GM12865 (cell line): ENCODE results near the gene MFF.

Experiments
- DNase-seq: peaks from one replicate; pipeline ENCODE4 v3.0.0; 2010; ENCODE audit warnings: low read depth
- H3K4me3 ChIP-seq: 2 replicates; pipeline ENCODE4 v1.5.1; 2011; ENCODE audit warnings: mild to moderate bottlenecking, low read depth, low read length, control low read depth
- TF ChIP-seq, protein P1 (sequence below): IDR thresholded peaks from 2 replicates; pipeline ENCODE4 v1.5.1; 2011; ENCODE audit warnings: low read length, control low read depth, low read depth, inconsistent platforms; ENCODE audit not compliant: insufficient read depth; ENCODE audit errors: missing control alignments

The MFF gene

DNA sequence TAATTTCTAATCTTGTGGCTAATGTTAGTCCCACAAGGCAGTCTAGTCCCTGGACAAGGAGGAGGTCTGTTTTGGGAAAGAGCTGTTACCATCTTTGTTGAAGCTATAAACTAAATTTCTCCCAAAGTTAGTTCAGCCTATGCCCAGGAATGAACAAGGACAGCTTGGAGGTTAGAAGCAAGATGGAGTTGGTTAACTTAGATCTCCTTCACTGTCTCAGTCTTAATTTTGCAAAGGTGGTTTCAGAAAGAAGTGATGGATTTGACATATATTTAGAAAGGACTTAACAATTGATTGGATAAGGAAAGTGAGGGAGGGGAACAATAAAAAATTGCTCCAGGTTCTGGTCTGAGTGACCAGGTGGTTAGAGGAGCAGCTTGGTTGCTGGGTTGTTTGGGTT is 77.3 kb downstream of the MFF start:
- TF ChIP-seq, protein P1, sequence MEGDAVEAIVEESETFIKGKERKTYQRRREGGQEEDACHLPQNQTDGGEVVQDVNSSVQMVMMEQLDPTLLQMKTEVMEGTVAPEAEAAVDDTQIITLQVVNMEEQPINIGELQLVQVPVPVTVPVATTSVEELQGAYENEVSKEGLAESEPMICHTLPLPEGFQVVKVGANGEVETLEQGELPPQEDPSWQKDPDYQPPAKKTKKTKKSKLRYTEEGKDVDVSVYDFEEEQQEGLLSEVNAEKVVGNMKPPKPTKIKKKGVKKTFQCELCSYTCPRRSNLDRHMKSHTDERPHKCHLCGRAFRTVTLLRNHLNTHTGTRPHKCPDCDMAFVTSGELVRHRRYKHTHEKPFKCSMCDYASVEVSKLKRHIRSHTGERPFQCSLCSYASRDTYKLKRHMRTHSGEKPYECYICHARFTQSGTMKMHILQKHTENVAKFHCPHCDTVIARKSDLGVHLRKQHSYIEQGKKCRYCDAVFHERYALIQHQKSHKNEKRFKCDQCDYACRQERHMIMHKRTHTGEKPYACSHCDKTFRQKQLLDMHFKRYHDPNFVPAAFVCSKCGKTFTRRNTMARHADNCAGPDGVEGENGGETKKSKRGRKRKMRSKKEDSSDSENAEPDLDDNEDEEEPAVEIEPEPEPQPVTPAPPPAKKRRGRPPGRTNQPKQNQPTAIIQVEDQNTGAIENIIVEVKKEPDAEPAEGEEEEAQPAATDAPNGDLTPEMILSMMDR: no peak
- H3K4me3 ChIP-seq: no peak overlapping the region
- DNase-seq: no peak

GRCh38 chr2:227402959-227403358 is 77.9 kb downstream of the MFF start:
- no peak overlapping the region for H3K4me3 ChIP-seq
- TF ChIP-seq, protein P1: no peak
- no peak for DNase-seq

DNA sequence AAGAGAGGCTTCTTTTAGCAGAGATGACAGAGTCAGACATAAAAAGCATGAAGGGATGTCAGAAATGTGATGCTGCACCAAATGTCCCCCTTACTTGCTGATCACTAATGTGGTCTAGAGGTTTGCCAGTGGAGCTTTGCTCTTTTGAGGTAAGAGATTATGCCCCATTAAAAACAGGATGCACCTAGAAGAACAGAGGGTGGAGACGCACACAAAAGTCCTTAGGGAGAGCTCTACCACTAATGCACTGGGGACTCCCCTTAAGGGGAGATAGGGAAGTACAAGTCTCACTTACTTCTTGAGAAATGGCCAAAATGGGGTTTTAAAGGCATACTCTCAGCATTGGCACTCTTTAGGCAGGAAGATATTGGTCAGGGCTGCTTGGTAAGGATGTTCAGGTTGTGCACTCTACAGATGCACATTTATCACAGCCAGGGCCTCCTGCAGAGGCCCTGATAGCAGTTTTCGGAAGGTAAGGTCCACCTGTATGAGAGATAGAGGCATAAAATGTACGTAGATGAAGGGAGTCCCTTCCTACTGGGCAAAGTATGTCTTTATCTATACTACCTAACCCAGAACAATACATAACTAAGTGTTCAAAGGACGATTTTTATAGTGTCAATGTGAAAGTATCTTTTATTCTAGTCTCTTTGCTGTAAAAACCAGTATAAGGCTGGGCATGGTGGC is 79.7 kb downstream of the MFF start:
- TF ChIP-seq, protein P1: no peak
- H3K4me3 ChIP-seq: no peak overlapping the region
- no peak for DNase-seq

DNA sequence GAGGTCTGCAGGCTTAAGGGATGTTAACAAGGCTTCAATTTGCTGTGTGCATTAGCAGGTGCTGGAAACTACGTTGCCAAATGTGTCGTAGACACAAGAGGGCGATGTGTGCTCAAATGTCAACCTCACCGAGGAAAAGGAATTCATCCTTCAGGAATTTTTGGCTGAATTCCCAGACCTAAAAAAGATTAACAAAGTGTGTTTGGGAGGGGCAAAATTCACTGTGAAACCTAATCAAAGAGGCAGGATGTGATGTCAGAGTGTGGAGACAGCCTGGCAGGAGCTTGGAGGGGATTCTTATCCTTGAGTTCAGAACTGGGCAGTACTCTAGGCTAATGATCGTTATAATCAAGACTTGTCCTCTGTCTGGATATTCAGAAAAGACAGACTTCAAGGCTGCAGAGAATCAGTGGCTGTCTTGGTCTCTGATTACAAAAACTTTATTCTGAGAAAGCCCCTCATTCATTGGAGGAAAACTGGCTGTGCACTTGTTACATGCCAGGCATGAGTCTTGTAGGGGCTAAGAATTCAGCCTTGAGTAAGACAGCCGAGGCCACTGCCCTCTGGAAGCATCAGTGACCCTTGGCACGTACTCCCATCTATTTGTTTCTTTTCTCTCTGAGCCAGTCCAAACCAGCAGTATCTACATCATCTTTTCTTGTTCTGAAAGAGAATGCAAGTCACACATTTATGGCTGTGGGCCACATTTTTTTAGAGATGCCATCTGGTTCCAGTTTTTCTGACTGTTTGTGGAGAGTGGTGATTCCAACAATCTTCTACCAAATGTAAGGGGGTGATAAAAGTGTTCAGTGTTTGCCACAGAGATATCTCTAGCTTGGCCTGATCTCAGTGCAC is 81.4 kb downstream of the MFF start:
- DNase-seq: peak; percentile 56
- TF ChIP-seq, protein P1: peak; percentile 59
- no peak overlapping the region for H3K4me3 ChIP-seq
